B cell (primary cell): Measurements from ENCODE around the gene MYO1E. TPM values are rescaled to one million over a fixed set of nuclear protein-coding genes. Genes with fewer than 3 reads are reported as not detected.

Experiments
- ATAC-seq: fragments of 200-7000 bp; cut with Tn5 transposase; one replicate; pipeline ENCODE4 v1.10.0; 2021; ENCODE audit warnings: low read depth, mild to moderate bottlenecking, moderate number of reproducible peaks, moderate library complexity
- CTCF ChIA-PET: fragments of 350-600 bp; sonication (Branson Sonifier 250); formaldehyde crosslinking; loops from one replicate; lab custom pipeline; 2021; ENCODE audit warnings: antibody characterized with exemption, inconsistent platforms; lab: Charles Lee
- POLR2A ChIA-PET: fragments of 350-600 bp; sonication (Branson Sonifier 250); formaldehyde crosslinking; loops from one replicate; lab custom pipeline; 2021; ENCODE audit warnings: antibody characterized with exemption; lab: Charles Lee
- DNase-seq: peaks from one replicate; pipeline ENCODE4 v3.0.0; 2013
- H2AFZ ChIP-seq: 2 replicates; pipeline ENCODE4 v1.6.1; 2012; ENCODE audit warnings: mild to moderate bottlenecking, low read depth, low read length; ENCODE audit not compliant: insufficient read depth, poor library complexity, severe bottlenecking
- H3K27ac ChIP-seq, 2 donors: 1 replicate in 1 of 2; 2 replicates in 1 of 2; pipeline ENCODE4 v1.5.1; 2012 to 2013; ENCODE audit warnings: low read length in 2 of 2, mild to moderate bottlenecking in 2 of 2, moderate library complexity in 1 of 2
- H3K27me3 ChIP-seq, 4 experiments: fragments of 200-600 bp in 1 of 4; sonication (generic) in 1 of 4; replicated peaks in 1 of 4; 1 replicate in 2 of 4; 2 replicates in 2 of 4; pipeline versions ENCODE4 v1.6.1 to v1.7.0; 2013 to 2016; ENCODE audit warnings: low read length in 3 of 4, mild to moderate bottlenecking in 2 of 4, mixed read lengths in 1 of 4, moderate library complexity in 1 of 4; ENCODE audit not compliant: insufficient read depth in 4 of 4, control insufficient read depth in 3 of 4; ENCODE audit errors: control extremely low read depth in 1 of 4
- H3K36me3 ChIP-seq, 2 experiments: replicated peaks in 1 of 2; 1 replicate in 1 of 2; 2 replicates in 1 of 2; pipeline versions ENCODE4 v1.6.1 to v1.7.1; 2013; ENCODE audit warnings: low read length in 1 of 2; ENCODE audit not compliant: insufficient read depth in 2 of 2, control insufficient read depth in 1 of 2; ENCODE audit errors: control extremely low read depth in 1 of 2, extremely low read depth in 1 of 2
- H3K4me1 ChIP-seq, 2 donors: fragments of 200-600 bp in 1 of 2; sonication (generic) in 1 of 2; 1 replicate in 1 of 2; 2 replicates in 1 of 2; pipeline versions ENCODE4 v1.5.1 to v1.6.1; 2013 to 2017; ENCODE audit warnings: low read length in 2 of 2; ENCODE audit not compliant: control insufficient read depth in 2 of 2, insufficient read depth in 2 of 2
- H3K4me2 ChIP-seq: replicated peaks from 2 replicates; pipeline ENCODE3; 2012; ENCODE audit warnings: mild to moderate bottlenecking, low read depth, low read length; ENCODE audit not compliant: poor library complexity, severe bottlenecking
- H3K4me3 ChIP-seq, 5 experiments: fragments of 200-600 bp in 1 of 5; sonication (generic) in 1 of 5; 1 replicate in 3 of 5; 2 replicates in 2 of 5; pipeline versions ENCODE4 v1.5.1 to v1.7.0; 2011 to 2016; ENCODE audit warnings: low read length in 4 of 5, mild to moderate bottlenecking in 4 of 5, low read depth in 2 of 5, control low read depth in 1 of 5, moderate library complexity in 1 of 5; ENCODE audit not compliant: insufficient read depth in 1 of 5; ENCODE audit errors: control extremely low read depth in 1 of 5, extremely low read depth in 1 of 5
- H3K79me2 ChIP-seq: fragments of 200-600 bp; sonication (generic); one replicate; pipeline ENCODE4 v1.6.0; 2016; ENCODE audit warnings: low read length; ENCODE audit not compliant: control insufficient read depth, insufficient read depth
- H3K9ac ChIP-seq: fragments of 200-600 bp; sonication (generic); 2 replicates; pipeline ENCODE4 v1.6.1; 2017; ENCODE audit warnings: mild to moderate bottlenecking, low read length, moderate library complexity
- H3K9me3 ChIP-seq, 3 donors: one replicate each; pipeline versions ENCODE4 v1.6.1 to v1.7.1; 2013; ENCODE audit warnings: low read length in 2 of 3; ENCODE audit not compliant: control insufficient read depth in 2 of 3, insufficient read depth in 1 of 3; ENCODE audit errors: control extremely low read depth in 1 of 3
- H4K20me1 ChIP-seq: 2 replicates; pipeline ENCODE4 v1.6.0; 2012; ENCODE audit warnings: mild to moderate bottlenecking, low read length; ENCODE audit not compliant: insufficient read depth, control insufficient read depth, poor library complexity, severe bottlenecking
- H3K27ac Mint-ChIP-seq: one replicate; pipeline ENCODE4 v1.8.0; 2021; ENCODE audit warnings: mixed read lengths
- H3K27me3 Mint-ChIP-seq: one replicate; pipeline ENCODE4 v1.8.0; 2021; ENCODE audit warnings: mixed read lengths
- H3K4me1 Mint-ChIP-seq: one replicate; pipeline ENCODE4 v1.8.0; 2021; ENCODE audit warnings: mixed read lengths
- H3K4me3 Mint-ChIP-seq: one replicate; pipeline ENCODE4 v1.8.0; 2021; ENCODE audit warnings: mixed read lengths
- H3K9me3 Mint-ChIP-seq: one replicate; pipeline ENCODE4 v1.8.0; 2022; ENCODE audit warnings: mixed read lengths; ENCODE audit not compliant: insufficient read depth
- CTCF ChIP-seq: fragments of 200-600 bp; IDR thresholded peaks from one replicate; pipeline ENCODE4 v1.8.0; 2022; ENCODE audit warnings: antibody characterized with exemption, mild to moderate bottlenecking
- EZH2 ChIP-seq: IDR thresholded peaks from 2 replicates; pipeline ENCODE4 v1.6.1; 2012; ENCODE audit warnings: borderline replicate concordance, low read depth, mild to moderate bottlenecking, moderate library complexity, low read length; ENCODE audit not compliant: insufficient read depth, poor library complexity, severe bottlenecking
- WGBS: methylation state at CpG from one replicate; pipeline ENCODE4 v1.1.5; 2013; ENCODE audit warnings: missing lambda C conversion rate; ENCODE audit not compliant: insufficient coverage; 5-methylcytosine and 5-hydroxymethylcytosine counted together
- intact Hi-C: fragments of 100-400 bp; cut with micrococcal nuclease; formaldehyde crosslinking; loops from one replicate; pipeline ENCODE4 v1.10.0; 2022
- polyA plus RNA-seq: library from polyadenylated mRNA; depleted of rRNA; stranded (reverse); fragments of >200 nt; gene quantifications from 2 replicates; pipeline ENCODE4 v1.2.3, GENCODE V29; 2012
- total RNA-seq, 2 donors: library from RNA; stranded (reverse); fragments of 120-200 nt in 1 of 2; gene quantifications; 1 replicate in 1 of 2; 2 replicates in 1 of 2; pipeline versions ENCODE4 v1.2.3 to v1.2.4, GENCODE V29; 2013 to 2022

MYO1E gene
- total and polyA plus RNA-seq, 2 donors (not counting 1 experiment from before 2014, with no cell fraction given): 11.9 to 100.0 TPM

GRCh38 chr15:59170295-59171066 is 202.2 kb downstream of the MYO1E start:
- Histone ChIP-seq H3K27me3 (no peaks in the 10 kb centered on the region), H4K20me1 (no peaks in the 10 kb centered on the region), H3K9me3 (peaks cover 0 to 4% (median 0%) of the 10 kb centered on the region in 3 donors), H3K9ac (no peak overlapping the region), H3K4me3 (no peak overlapping the region), H3K4me1 (peaks cover 0 to 5% of the 10 kb centered on the region in 2 donors), H3K79me2 (no peaks in the 10 kb centered on the region), H3K36me3 (peaks cover 3 to 64% of the 10 kb centered on the region in 2 experiments), H2AFZ (no peak overlapping the region), H3K27ac (no peak overlapping the region), H3K4me2 (no peak overlapping the region)
- ChIA-PET CTCF (interaction anchor here (0.8 to 3.9 kb wide), 2 partner anchors 27 to 359 kb away, joined by 3 to 21 read pairs; no protein-coding TSS in a partner anchor), POLR2A (no interaction called here)
- Mint-ChIP-seq H3K27me3 (no peaks in the 10 kb centered on the region), H3K4me1 (peaks cover 5% of the 10 kb centered on the region), H3K27ac (no peak overlapping the region), H3K9me3 (no peaks in the 10 kb centered on the region), H3K4me3 (no peak overlapping the region)
- ATAC-seq: no peak
- intact Hi-C loops: no loop called here
- no peak for TF ChIP-seq EZH2
- no peak for TF ChIP-seq CTCF
- 67% methylated on average over 12 of the region's 12 CpGs for WGBS
- DNase-seq: no peak

- no peak overlapping the region for H3K27ac ChIP-seq
- ChIA-PET CTCF (interaction anchor here (0.6 to 3.9 kb wide), 3 partner anchors 354 to 474 kb away, joined by 3 to 21 read pairs (median 4); no protein-coding TSS in a partner anchor), POLR2A (no interaction called here)
- Mint-ChIP-seq H3K27me3 (no peaks in the 10 kb centered on the region), H3K9me3 (no peaks in the 10 kb centered on the region), H3K27ac (no peak overlapping the region), H3K4me1 (no peaks in the 10 kb centered on the region), H3K4me3 (no peak overlapping the region)
- no peaks in the 10 kb centered on the region for H3K79me2 ChIP-seq
- intact Hi-C loops: no loop called here
- H3K36me3 ChIP-seq: peaks cover 3 to 64% of the 10 kb centered on the region in 2 experiments
- peaks cover 0 to 5% of the 10 kb centered on the region in 2 donors for H3K4me1 ChIP-seq
- no peaks in the 10 kb centered on the region for H3K27me3 ChIP-seq
- DNase-seq: no peak
- H3K4me3 ChIP-seq: no peak overlapping the region
- no peak overlapping the region for H2AFZ ChIP-seq
- peaks cover 0 to 4% (median 0%) of the 10 kb centered on the region in 3 donors for H3K9me3 ChIP-seq
- H4K20me1 ChIP-seq: no peaks in the 10 kb centered on the region
- no peak overlapping the region for H3K4me2 ChIP-seq
- no peak for TF ChIP-seq EZH2
- no peak for TF ChIP-seq CTCF
- H3K9ac ChIP-seq: no peak overlapping the region
- no peak for ATAC-seq
- WGBS: 100% methylated on average over 2 of the region's 3 CpGs
Observed at GRCh38 chr15:59169251-59169708, 203.4 kb downstream of the MYO1E start.
